Natural killer cell (primary cell): ENCODE data around the gene HIVEP3. TPM values are rescaled to one million over a fixed set of nuclear protein-coding genes. Genes with fewer than 3 reads are reported as not detected.

ENCODE experiments used
- ATAC-seq, 3 donors: fragments of 150-1000 bp in 2 of 3; fragments of 200-7000 bp in 1 of 3; cut with Tn5 transposase; 1 replicate in 1 of 3; 2 replicates in 2 of 3; pipeline ENCODE4 v1.10.0; 2021; ENCODE audit warnings: mild to moderate bottlenecking in 2 of 3, moderate library complexity in 2 of 3
- DNase-seq, 2 donors: peaks; one replicate each; pipeline versions ENCODE4 v3.0.0 to v3.0.0-alpha.2; 2013 to 2021; ENCODE audit warnings: mixed read lengths in 1 of 2
- H3K27ac ChIP-seq: one replicate; pipeline ENCODE4 v1.5.1; 2013; ENCODE audit warnings: mild to moderate bottlenecking, low read length
- H3K27me3 ChIP-seq: one replicate; pipeline ENCODE4 v1.6.1; 2013; ENCODE audit warnings: low read length; ENCODE audit not compliant: control insufficient read depth, insufficient read depth
- H3K36me3 ChIP-seq: one replicate; pipeline ENCODE4 v1.6.1; 2013; ENCODE audit warnings: low read length; ENCODE audit not compliant: control insufficient read depth, insufficient read depth
- H3K4me1 ChIP-seq: one replicate; pipeline ENCODE4 v1.6.1; 2013; ENCODE audit warnings: low read length; ENCODE audit not compliant: control insufficient read depth, insufficient read depth
- H3K4me3 ChIP-seq: one replicate; pipeline ENCODE4 v1.5.1; 2013; ENCODE audit warnings: low read length
- H3K9me3 ChIP-seq: one replicate; pipeline ENCODE4 v1.6.1; 2013; ENCODE audit warnings: low read length; ENCODE audit not compliant: control insufficient read depth, insufficient read depth
- H3K27ac Mint-ChIP-seq, 2 donors: one replicate each; pipeline ENCODE4 v1.8.0; 2022; ENCODE audit warnings: mild to moderate bottlenecking in 2 of 2, mixed read lengths in 2 of 2, moderate library complexity in 1 of 2
- H3K27me3 Mint-ChIP-seq, 2 donors: one replicate each; pipeline ENCODE4 v1.8.0; 2022; ENCODE audit warnings: low read depth in 2 of 2, mixed read lengths in 2 of 2
- H3K36me3 Mint-ChIP-seq: one replicate; pipeline ENCODE4 v1.8.0; 2022; ENCODE audit warnings: mixed read lengths
- H3K4me1 Mint-ChIP-seq, 2 donors: one replicate each; pipeline ENCODE4 v1.8.0; 2022; ENCODE audit warnings: mixed read lengths in 2 of 2
- H3K4me3 Mint-ChIP-seq: one replicate; pipeline ENCODE4 v1.8.0; 2022; ENCODE audit warnings: mild to moderate bottlenecking, moderate library complexity, mixed read lengths
- H3K9me3 Mint-ChIP-seq, 2 donors: one replicate each; pipeline ENCODE4 v1.8.0; 2022; ENCODE audit warnings: mixed read lengths in 2 of 2
- WGBS: methylation state at CpG from one replicate; pipeline ENCODE4 v1.1.7; 2013; ENCODE audit warnings: missing lambda C conversion rate; ENCODE audit not compliant: insufficient coverage; 5-methylcytosine and 5-hydroxymethylcytosine counted together
- intact Hi-C: fragments of 100-400 bp; cut with micrococcal nuclease; formaldehyde crosslinking; loops from one replicate; pipeline ENCODE4 v1.14.2; 2022
- total RNA-seq, 4 donors: library from RNA; stranded (reverse); fragments of 120-200 nt in 1 of 4; gene quantifications; one replicate each; pipeline versions ENCODE4 v1.2.3 to v1.2.4, GENCODE V29; 2013 to 2022
- TF ChIP-seq, protein P1 (sequence below): fragments of 200-600 bp; IDR thresholded peaks from one replicate; pipeline ENCODE4 v1.8.0; 2022; ENCODE audit warnings: antibody characterized with exemption

HIVEP3 gene
- total RNA-seq, 3 donors from 2014 or later (not counting 1 experiment from before 2014, with no cell fraction given) = 26.2 to 35.2 (median 29.8) TPM

- no peak for ATAC-seq
- H3K36me3 Mint-ChIP-seq = no peaks in the 10 kb centered on the region
- no peak overlapping the region for H3K27ac Mint-ChIP-seq
- Histone ChIP-seq H3K27me3 (no peaks in the 10 kb centered on the region), H3K4me3 (no peak overlapping the region), H3K4me1 (no peaks in the 10 kb centered on the region), H3K27ac (no peak overlapping the region), H3K9me3 (no peaks in the 10 kb centered on the region), H3K36me3 (no peaks in the 10 kb centered on the region)
- H3K4me1 Mint-ChIP-seq = peaks cover 14 to 26% of the 10 kb centered on the region in 2 donors
- intact Hi-C loops = no loop called here
- DNase-seq = no peak
- H3K27me3 Mint-ChIP-seq = no peaks in the 10 kb centered on the region
- 93% methylated on average over 8 of the region's 8 CpGs for WGBS
- no peaks in the 10 kb centered on the region for H3K9me3 Mint-ChIP-seq
- TF ChIP-seq, protein P1, sequence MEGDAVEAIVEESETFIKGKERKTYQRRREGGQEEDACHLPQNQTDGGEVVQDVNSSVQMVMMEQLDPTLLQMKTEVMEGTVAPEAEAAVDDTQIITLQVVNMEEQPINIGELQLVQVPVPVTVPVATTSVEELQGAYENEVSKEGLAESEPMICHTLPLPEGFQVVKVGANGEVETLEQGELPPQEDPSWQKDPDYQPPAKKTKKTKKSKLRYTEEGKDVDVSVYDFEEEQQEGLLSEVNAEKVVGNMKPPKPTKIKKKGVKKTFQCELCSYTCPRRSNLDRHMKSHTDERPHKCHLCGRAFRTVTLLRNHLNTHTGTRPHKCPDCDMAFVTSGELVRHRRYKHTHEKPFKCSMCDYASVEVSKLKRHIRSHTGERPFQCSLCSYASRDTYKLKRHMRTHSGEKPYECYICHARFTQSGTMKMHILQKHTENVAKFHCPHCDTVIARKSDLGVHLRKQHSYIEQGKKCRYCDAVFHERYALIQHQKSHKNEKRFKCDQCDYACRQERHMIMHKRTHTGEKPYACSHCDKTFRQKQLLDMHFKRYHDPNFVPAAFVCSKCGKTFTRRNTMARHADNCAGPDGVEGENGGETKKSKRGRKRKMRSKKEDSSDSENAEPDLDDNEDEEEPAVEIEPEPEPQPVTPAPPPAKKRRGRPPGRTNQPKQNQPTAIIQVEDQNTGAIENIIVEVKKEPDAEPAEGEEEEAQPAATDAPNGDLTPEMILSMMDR = no peak
- no peak overlapping the region for H3K4me3 Mint-ChIP-seq
Measured at GRCh38 chr1:41776891-41777441, 141.8 kb downstream of the HIVEP3 start.

DNA sequence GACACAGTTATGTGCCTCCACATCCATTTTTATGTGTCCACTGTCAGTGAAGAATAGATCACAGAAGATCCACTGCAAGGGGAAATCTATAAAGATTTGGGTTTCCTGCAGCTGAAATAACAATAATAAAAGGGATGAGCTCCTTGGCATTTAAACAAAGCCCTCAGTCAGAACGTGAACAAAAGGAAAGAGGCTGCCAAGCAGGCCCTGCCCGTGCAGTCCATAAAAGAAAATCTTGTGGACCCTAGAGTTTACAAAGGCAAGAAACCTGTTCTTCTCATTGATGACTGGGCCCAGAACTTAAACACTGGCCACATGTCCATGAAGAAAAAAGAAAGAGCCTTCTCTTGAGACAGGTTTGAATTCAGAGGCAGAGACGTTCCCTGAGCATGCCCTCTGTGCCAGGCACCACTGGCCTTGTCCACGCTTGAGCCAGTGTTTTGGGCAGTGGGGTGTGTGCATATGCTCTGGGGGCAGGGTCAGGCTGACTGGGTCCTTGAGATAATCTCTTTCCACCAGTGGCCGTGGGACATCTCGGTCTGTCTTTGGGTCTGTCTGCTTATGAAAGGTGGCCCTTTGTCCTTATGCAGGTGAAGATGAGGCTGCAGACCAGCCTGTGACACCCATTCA, 142.7 kb downstream of the HIVEP3 start:
- Histone ChIP-seq H3K27me3 (no peaks in the 10 kb centered on the region), H3K4me3 (no peak overlapping the region), H3K27ac (no peak overlapping the region), H3K9me3 (no peaks in the 10 kb centered on the region), H3K36me3 (no peaks in the 10 kb centered on the region), H3K4me1 (peaks cover 4% of the 10 kb centered on the region)
- H3K27ac Mint-ChIP-seq = no peak overlapping the region
- H3K36me3 Mint-ChIP-seq = no peaks in the 10 kb centered on the region
- TF ChIP-seq, protein P1 = no peak
- ATAC-seq (no peak), DNase-seq (no peak)
- H3K4me3 Mint-ChIP-seq = no peak overlapping the region
- no peaks in the 10 kb centered on the region for H3K27me3 Mint-ChIP-seq
- intact Hi-C loops = no loop called here
- H3K4me1 Mint-ChIP-seq = peaks cover 5 to 17% of the 10 kb centered on the region in 2 donors
- H3K9me3 Mint-ChIP-seq = no peaks in the 10 kb centered on the region
- 92% methylated on average over 6 of the region's 6 CpGs for WGBS

DNA sequence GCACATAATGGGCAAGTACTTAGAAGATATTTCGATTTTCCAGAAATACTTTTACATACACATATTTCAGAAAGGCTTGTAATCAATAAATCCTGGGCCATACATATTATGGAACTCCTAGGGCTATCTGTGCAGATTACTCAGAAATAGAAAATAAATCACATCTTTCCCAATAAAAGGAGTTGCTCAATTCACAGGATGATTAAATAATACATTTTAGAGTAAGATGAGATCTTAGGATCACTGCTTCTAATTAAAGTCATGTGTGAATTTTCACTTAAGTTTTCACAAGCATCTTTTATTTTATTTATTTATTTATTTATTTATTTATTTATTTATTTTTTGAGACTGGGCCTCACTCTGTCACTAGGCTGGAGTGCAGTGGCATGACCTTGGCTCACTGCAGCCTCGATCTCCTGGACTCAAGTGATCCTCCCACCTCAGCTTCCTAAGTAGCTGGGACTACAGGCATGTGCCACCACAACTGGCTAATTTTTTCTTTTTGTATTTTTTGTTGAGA, 144.2 kb downstream of the HIVEP3 start:
- Histone ChIP-seq H3K36me3 (no peaks in the 10 kb centered on the region), H3K4me1 (peaks cover 4% of the 10 kb centered on the region), H3K4me3 (no peak overlapping the region), H3K27me3 (no peaks in the 10 kb centered on the region), H3K27ac (no peak overlapping the region), H3K9me3 (no peaks in the 10 kb centered on the region)
- 71% methylated on average over 1 of the region's 2 CpGs for WGBS
- no peak for ATAC-seq
- Mint-ChIP-seq H3K4me3 (no peak overlapping the region), H3K36me3 (no peaks in the 10 kb centered on the region), H3K27ac (no peak overlapping the region), H3K27me3 (no peaks in the 10 kb centered on the region), H3K4me1 (peaks cover 0 to 14% of the 10 kb centered on the region in 2 donors), H3K9me3 (no peaks in the 10 kb centered on the region)
- intact Hi-C loops = no loop called here
- no peak for DNase-seq
- TF ChIP-seq, protein P1 = no peak
